Purkinje cell (primary cell): ENCODE data around the gene MRPL14. TPM values are rescaled to one million over a fixed set of nuclear protein-coding genes. Genes with fewer than 3 reads are reported as not detected.

Experiments
- polyA plus RNA-seq: library from polyadenylated mRNA; unstranded; fragments of >200 nt; fragmentation: Nextera tagmentation; gene quantifications from 2 replicates; pipeline ENCODE4 v1.2.1, GENCODE V29; 2014

The MRPL14 gene
- 104 and 119 TPM in 2 replicates for polyA plus RNA-seq

DNA sequence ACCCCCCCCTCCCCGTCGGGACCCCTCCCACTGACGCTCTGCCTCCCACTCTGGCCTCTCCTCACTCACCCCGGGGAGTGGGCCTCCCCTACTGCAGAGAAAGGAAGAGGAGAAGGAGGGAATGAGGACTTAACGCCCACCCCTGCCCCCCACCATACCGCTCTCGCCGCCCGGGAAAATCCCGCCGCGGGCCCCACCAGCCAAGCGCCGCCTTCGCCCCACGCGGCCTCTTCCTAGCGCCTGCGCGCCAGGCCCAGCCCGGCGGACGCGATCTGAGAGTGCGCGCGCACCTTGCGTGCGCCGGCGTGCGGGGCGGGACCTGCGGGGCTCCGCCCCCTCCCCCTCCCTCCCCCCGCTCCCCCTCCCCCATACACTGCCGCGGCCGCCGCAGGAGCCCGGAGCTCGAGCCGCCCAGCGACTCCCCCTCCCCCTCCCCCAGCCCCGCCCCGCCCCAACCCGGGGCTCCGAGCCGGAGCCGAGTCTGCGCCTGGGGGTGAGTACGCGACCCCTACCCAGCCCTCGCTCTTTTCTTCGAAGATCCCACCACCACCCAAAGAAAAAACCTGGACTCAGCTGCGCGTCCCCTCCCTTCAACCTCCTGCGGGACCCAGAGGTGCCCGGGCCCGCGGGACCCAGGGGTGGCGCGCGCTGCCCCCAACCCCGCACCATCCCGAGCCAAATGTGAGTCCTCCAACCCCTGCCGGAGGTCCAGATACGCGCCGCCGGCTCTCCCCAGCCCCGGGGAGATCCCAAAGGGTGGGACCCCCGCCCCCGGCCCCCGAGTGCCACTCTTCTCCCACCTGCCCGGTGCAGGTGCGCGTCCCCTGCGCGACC lies at the start of gene MRPL14, which contains the start of gene TMEM63B:
TSS of gene MRPL14 (minus strand) at position 267 of the 834 bp plus-strand sequence. CDS start 10,841 bp downstream, outside the sequence.
TSS of gene TMEM63B (plus strand) at position 369 of the 834 bp plus-strand sequence. CDS start 7,031 bp downstream, outside the sequence.

DNA sequence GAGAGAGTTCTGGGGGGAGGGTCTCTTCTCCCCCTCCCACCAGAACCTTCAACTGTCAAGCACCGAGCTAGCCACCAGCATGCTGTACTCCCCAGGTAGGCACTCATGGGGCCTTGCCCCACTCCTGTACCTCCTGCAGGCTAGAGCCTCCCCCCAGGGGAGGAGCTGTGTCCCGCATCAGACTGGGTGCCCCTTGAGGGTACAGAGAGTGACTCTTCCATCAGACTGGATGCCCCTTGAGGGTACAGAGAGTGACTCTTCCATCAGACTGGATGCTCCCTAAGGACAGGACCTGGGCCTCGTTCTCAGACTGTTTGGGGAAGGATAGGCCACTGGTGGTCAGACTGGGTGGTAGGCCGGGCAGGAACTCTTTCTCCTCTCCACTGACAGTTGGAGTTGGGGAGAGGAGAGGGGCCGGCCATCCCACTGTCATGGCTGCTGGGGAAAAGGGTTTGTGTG lies 31.5 kb upstream of the MRPL14 start, which contains the start of gene CAPN11:
TSS of gene CAPN11 (plus strand) at position 51 of the 459 bp plus-strand sequence. CDS start at position 80, 29 bp downstream.

Other genes with a start within 250 kb of the MRPL14 start
- gene TMEM63B, start 102 bp upstream of the MRPL14 start, polyA plus RNA-seq, result 9.8 and 10.3 TPM in 2 replicates
- not detected in 2 replicates for gene CAPN11, start 31.4 kb upstream of the MRPL14 start, polyA plus RNA-seq
- gene MYMX, start 89.5 kb upstream of the MRPL14 start, polyA plus RNA-seq, result not detected in 2 replicates
- 7.8 and 10.8 TPM in 2 replicates for gene SLC29A1, start 96.1 kb upstream of the MRPL14 start, polyA plus RNA-seq
- gene HSP90AB1, start 119.6 kb upstream of the MRPL14 start, polyA plus RNA-seq, result 2,006 and 2,207 TPM in 2 replicates
- 5.6 and 7.6 TPM in 2 replicates for gene SLC35B2, start 130.1 kb upstream of the MRPL14 start, polyA plus RNA-seq
- 1.3 and 5.7 TPM in 2 replicates for gene NFKBIE, start 138.1 kb upstream of the MRPL14 start, polyA plus RNA-seq
- 0.22 and 1.3 TPM in 2 replicates for gene TMEM151B, start 143.0 kb upstream of the MRPL14 start, polyA plus RNA-seq
- 0.73 and 0.74 TPM in 2 replicates for gene AARS2, start 185.9 kb upstream of the MRPL14 start, polyA plus RNA-seq
- gene SPATS1, start 215.2 kb upstream of the MRPL14 start, polyA plus RNA-seq, result 0.22 TPM in 1 of 2 replicates, not detected in the other